Fibroblast of lung (primary cell): ENCODE results near the gene CMIP. TPM values are rescaled to one million over a fixed set of nuclear protein-coding genes. Genes with fewer than 3 reads are reported as not detected.

ENCODE experiments used
- DNase-seq, 2 donors: peaks; one replicate each; pipeline versions ENCODE4 v3.0.0 to v3.0.0-alpha.2; 2010; ENCODE audit warnings: low read depth in 2 of 2
- H2AFZ ChIP-seq: 2 replicates; pipeline ENCODE4 v1.5.1; 2012; ENCODE audit warnings: low read length, control low read depth, inconsistent platforms
- H3K27ac ChIP-seq: 2 replicates; pipeline ENCODE4 v1.5.1; 2011; ENCODE audit warnings: low read length, control low read depth; ENCODE audit not compliant: insufficient read depth
- H3K27me3 ChIP-seq: 2 replicates; pipeline ENCODE4 v1.5.1; 2011; ENCODE audit warnings: mild to moderate bottlenecking, low read length; ENCODE audit not compliant: control insufficient read depth, insufficient read depth
- H3K36me3 ChIP-seq: 2 replicates; pipeline ENCODE4 v1.5.1; 2011; ENCODE audit warnings: low read length; ENCODE audit not compliant: control insufficient read depth, insufficient read depth
- H3K4me1 ChIP-seq: 2 replicates; pipeline ENCODE4 v1.5.1; 2011; ENCODE audit warnings: low read length; ENCODE audit not compliant: control insufficient read depth, insufficient read depth; ENCODE audit errors: extremely low read depth
- H3K4me2 ChIP-seq: 2 replicates; pipeline ENCODE4 v1.5.1; 2011; ENCODE audit warnings: low read length, control low read depth; ENCODE audit not compliant: insufficient read depth; ENCODE audit errors: extremely low read depth
- H3K4me3 ChIP-seq, 4 experiments: fragments of 200-600 bp in 1 of 4; sonication (generic) in 1 of 4; replicated peaks in 1 of 4; 2 replicates each; pipeline ENCODE4 v1.5.1; 2011 to 2016; ENCODE audit warnings: low read length in 4 of 4, low read depth in 3 of 4, mild to moderate bottlenecking in 3 of 4, control low read depth in 2 of 4, inconsistent platforms in 1 of 4, mixed read lengths in 1 of 4; ENCODE audit not compliant: insufficient read depth in 1 of 4; ENCODE audit errors: control extremely low read depth in 1 of 4
- H3K79me2 ChIP-seq: 2 replicates; pipeline ENCODE4 v1.5.1; 2012; ENCODE audit warnings: mild to moderate bottlenecking, low read length, inconsistent platforms; ENCODE audit not compliant: control insufficient read depth, insufficient read depth
- H3K9ac ChIP-seq: 2 replicates; pipeline ENCODE4 v1.5.1; 2011; ENCODE audit warnings: mild to moderate bottlenecking, low read length, control low read depth; ENCODE audit not compliant: insufficient read depth
- H3K9me3 ChIP-seq: 2 replicates; pipeline ENCODE4 v1.5.1; 2012; ENCODE audit warnings: low read depth, low read length; ENCODE audit not compliant: control insufficient read depth, insufficient read depth
- H4K20me1 ChIP-seq: 2 replicates; pipeline ENCODE4 v1.5.1; 2011; ENCODE audit warnings: low read length; ENCODE audit not compliant: control insufficient read depth, insufficient read depth; ENCODE audit errors: extremely low read depth
- EZH2 ChIP-seq: IDR thresholded peaks from 2 replicates; pipeline ENCODE4 v1.5.1; 2012; ENCODE audit warnings: low read length, control low read depth, mild to moderate bottlenecking; ENCODE audit errors: missing control alignments
- polyA plus RNA-seq, 2 donors: library from polyadenylated mRNA; depleted of rRNA in 1 of 2; stranded (reverse) in 1 of 2; unstranded in 1 of 2; fragments of >200 nt; gene quantifications; 2 replicates each; pipeline ENCODE4 v1.2.1, GENCODE V29; 2011 to 2012; ENCODE audit warnings: missing spikeins in 1 of 2
- total RNA-seq: library from RNA; depleted of rRNA; stranded (reverse); fragments of >200 nt; gene quantifications from 2 replicates; pipeline ENCODE4 v1.2.1, GENCODE V29; 2014
- TF ChIP-seq, protein P1 (sequence below), 2 donors: IDR thresholded peaks in 1 of 2; conservative IDR thresholded peaks in 1 of 2; 1 replicate in 1 of 2; 2 replicates in 1 of 2; pipeline ENCODE4 v1.5.1; 2011 to 2012; ENCODE audit warnings: low read length in 2 of 2, control low read depth in 1 of 2, inconsistent platforms in 1 of 2, low read depth in 1 of 2, mild to moderate bottlenecking in 1 of 2

The CMIP gene
- total and polyA plus RNA-seq, 2 donors (not counting 1 experiment from before 2014, with no cell fraction given), result 1.9 to 5.1 TPM

DNA sequence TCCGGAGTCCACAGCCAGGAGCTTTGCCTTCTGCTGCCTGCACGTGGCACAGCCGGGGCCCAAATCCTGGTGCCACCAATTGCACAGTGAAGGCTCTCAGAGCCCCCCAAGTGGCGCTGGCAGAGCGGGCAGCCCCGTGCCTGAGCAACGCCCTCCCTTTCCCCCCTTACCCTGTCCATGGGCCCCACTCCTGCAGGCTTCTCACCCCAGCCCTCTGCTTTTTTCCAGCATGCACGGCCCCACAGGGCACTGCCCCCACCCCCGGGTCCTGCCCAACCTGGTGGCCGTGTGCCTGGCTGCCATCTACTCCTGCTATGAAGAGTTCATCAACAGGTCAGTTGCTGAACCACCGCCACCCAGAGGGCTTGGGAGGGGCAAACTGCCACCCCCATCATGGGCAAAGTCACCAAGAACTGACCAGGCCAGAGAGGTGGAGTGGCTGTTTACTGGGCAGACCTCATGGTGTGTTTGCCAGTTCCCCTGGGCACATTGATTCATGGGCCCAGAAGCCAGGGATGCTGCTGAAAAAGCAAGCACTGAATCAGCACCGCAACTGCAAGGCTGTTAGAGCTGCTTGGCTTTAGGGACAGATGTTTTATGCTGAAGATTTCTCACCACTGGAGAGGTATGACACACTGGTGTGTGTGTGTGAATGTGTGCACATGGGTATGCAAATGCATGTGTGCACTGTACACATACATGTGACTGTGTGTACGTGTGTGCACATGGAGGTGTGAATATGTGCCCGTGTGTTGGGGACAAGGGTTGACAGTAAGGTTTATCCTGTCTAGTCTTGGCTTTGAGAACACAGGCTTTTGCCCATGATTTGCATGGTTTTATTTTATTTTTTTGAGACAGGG lies 227.4 kb downstream of the CMIP start:
- H3K4me3 ChIP-seq, result no peak overlapping the region
- H3K27me3 ChIP-seq, result no peaks in the 10 kb centered on the region
- H2AFZ ChIP-seq, result no peak overlapping the region
- no peak for DNase-seq
- no peaks in the 10 kb centered on the region for H3K4me1 ChIP-seq
- H3K27ac ChIP-seq, result no peak overlapping the region
- no peaks in the 10 kb centered on the region for H3K79me2 ChIP-seq
- TF ChIP-seq, protein P1, sequence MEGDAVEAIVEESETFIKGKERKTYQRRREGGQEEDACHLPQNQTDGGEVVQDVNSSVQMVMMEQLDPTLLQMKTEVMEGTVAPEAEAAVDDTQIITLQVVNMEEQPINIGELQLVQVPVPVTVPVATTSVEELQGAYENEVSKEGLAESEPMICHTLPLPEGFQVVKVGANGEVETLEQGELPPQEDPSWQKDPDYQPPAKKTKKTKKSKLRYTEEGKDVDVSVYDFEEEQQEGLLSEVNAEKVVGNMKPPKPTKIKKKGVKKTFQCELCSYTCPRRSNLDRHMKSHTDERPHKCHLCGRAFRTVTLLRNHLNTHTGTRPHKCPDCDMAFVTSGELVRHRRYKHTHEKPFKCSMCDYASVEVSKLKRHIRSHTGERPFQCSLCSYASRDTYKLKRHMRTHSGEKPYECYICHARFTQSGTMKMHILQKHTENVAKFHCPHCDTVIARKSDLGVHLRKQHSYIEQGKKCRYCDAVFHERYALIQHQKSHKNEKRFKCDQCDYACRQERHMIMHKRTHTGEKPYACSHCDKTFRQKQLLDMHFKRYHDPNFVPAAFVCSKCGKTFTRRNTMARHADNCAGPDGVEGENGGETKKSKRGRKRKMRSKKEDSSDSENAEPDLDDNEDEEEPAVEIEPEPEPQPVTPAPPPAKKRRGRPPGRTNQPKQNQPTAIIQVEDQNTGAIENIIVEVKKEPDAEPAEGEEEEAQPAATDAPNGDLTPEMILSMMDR (conservative IDR thresholded peaks at IDR 0.05 in 1 of 2, IDR thresholded peaks at IDR 0.05 in 1 of 2; ENCODE audit: low read depth in 1 of 2, low read length in 2 of 2), result no peak
- TF ChIP-seq EZH2, result no peak
- no peak overlapping the region for H3K9ac ChIP-seq
- no peaks in the 10 kb centered on the region for H3K36me3 ChIP-seq
- H4K20me1 ChIP-seq, result no peaks in the 10 kb centered on the region
- no peaks in the 10 kb centered on the region for H3K9me3 ChIP-seq
- no peak overlapping the region for H3K4me2 ChIP-seq

- Histone ChIP-seq H3K27ac (no peak overlapping the region), H3K36me3 (no peaks in the 10 kb centered on the region), H2AFZ (no peak overlapping the region), H3K4me3 (no peak overlapping the region), H4K20me1 (no peaks in the 10 kb centered on the region), H3K4me1 (no peaks in the 10 kb centered on the region), H3K4me2 (no peak overlapping the region), H3K79me2 (no peaks in the 10 kb centered on the region), H3K27me3 (no peaks in the 10 kb centered on the region), H3K9ac (no peak overlapping the region), H3K9me3 (no peaks in the 10 kb centered on the region)
- TF ChIP-seq, protein P1 (conservative IDR thresholded peaks at IDR 0.05 in 1 of 2, IDR thresholded peaks at IDR 0.05 in 1 of 2; ENCODE audit: low read depth in 1 of 2, low read length in 2 of 2), result no peak
- TF ChIP-seq EZH2, result no peak
- DNase-seq, result no peak
Measured at GRCh38 chr16:81673432-81673831, 228.8 kb downstream of the CMIP start.

GRCh38 chr16:81675662-81676061 lies 231.1 kb downstream of the CMIP start:
- Histone ChIP-seq H3K36me3 (no peaks in the 10 kb centered on the region), H3K4me3 (no peak overlapping the region), H4K20me1 (no peaks in the 10 kb centered on the region), H3K9me3 (no peaks in the 10 kb centered on the region), H3K27ac (no peak overlapping the region), H3K9ac (no peak overlapping the region), H3K79me2 (no peaks in the 10 kb centered on the region), H3K4me2 (no peak overlapping the region), H3K4me1 (no peaks in the 10 kb centered on the region), H3K27me3 (no peaks in the 10 kb centered on the region), H2AFZ (no peak overlapping the region)
- no peak for DNase-seq
- no peak for TF ChIP-seq EZH2
- TF ChIP-seq, protein P1 (conservative IDR thresholded peaks at IDR 0.05 in 1 of 2, IDR thresholded peaks at IDR 0.05 in 1 of 2; ENCODE audit: low read depth in 1 of 2, low read length in 2 of 2), result no peak
